ENCODE measurements around the gene RPA1.
"Not testable (repeated sequence)": the region's sequence is repeated elsewhere in the genome, so short reads cannot be mapped to it uniquely, and the experiment has no call there.

Gene RPA1

DNA sequence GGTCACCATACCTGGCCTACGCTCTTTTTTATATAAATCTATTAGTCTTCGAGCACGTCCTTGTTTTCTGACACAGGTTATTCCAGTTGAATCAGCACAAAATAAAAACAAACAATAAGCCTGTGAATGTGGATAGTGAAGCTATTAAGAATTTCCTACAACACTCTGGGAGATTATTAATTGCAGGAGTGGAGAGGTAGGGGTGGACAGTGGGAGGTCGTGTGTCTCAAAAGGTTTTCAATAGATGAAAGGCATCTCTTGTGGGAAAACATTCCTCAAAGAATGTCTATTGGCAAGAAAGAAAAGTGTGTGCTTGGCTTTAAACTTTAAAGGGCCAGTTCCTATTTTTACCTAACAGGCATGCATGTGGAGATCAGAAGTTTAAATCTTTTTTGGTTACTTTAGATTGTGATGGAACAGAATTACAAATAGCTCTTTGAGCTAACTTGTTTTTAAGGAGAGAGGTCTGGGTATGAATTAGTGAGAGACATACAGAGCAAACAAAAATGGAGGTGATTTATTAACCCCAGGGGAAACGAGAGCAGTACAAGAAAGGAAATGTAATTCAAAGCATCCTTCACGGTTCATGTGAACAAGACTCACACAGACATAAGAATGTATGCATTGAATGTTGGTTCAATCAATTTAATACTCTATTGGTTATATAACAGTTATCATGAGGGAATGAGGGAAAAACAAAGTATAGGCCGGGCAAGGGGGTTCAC lies 9.1 kb upstream of the RPA1 start:
- DNase-seq (ENCODE audit: low spot score) = no peak

DNA sequence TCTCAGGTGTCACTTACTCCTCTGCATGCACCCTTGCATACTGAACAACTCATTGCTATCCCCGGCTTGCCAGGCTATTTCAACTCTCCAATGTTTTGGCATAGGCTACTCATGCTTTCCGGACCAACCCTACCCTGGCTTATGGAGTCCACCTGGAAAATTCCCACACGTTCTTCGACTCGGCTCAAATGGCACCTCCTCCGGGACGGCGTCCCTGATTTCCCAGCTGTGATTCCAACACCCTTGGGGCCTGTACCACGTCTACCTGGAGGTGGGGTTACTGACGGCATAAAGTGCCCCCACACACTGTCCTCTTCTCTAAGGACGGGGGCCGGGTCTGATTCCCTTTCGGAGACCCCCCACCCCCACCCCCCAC lies 601 bp upstream of the RPA1 start:
- DNase-seq (ENCODE audit: low spot score) = no peak

DNA sequence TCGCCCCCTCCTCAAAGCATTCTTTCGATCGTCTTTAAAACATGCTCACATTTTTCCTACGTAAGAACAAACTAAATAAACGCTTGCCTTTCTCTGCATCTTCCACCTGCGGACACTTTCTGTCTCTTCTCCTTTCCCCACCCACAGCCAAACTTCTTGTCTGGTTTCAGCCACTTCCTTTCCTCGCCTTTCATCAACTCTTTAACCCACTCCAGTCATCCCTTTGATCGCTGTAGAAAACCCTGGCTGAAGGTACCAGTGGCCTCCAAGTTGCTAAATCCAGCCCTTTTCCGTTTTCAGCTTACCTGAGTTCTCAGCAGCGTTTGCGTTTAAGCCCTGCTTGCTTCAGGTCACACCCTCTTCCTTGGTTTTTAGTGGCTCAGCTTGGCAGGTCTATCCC lies 483 bp downstream of the RPA1 start:
- no peak for DNase-seq (ENCODE audit: low spot score)

DNA sequence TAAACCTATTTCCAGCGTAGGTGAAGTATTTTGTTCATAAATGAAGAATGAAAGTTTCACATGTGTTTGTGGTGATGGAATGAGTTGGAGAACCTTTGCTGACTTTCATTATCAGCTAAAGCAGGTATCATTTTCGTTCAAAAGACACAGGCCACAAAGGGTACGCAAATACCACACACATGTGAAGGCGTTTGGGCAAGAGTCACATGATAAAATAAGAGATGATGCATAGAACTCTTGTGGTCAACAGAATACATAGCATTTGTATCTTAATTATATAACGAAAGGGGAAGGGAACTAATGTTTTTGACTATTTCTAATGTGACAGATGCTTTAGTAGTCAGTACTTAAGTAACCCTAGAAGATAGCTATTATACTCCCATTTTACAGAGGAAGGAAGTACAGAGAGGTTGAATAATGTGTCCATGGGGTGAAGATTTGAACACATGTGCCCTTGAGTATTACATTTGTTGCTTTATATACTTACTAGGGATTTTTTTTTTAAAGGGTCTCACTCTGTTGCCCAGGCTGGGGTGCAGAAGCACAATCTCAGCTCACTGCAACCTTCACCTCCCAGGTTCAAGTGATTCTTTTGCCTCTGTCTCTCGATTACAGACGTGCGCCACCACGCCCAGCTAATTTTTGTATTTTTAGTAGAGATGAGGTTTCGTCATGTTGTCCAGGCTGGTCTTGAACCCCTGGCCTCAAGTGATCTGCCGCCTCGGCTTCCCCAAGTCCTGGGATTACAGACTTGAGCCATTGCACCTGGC lies 4.8 kb downstream of the RPA1 start:
- no peak for DNase-seq (ENCODE audit: low spot score)

DNA sequence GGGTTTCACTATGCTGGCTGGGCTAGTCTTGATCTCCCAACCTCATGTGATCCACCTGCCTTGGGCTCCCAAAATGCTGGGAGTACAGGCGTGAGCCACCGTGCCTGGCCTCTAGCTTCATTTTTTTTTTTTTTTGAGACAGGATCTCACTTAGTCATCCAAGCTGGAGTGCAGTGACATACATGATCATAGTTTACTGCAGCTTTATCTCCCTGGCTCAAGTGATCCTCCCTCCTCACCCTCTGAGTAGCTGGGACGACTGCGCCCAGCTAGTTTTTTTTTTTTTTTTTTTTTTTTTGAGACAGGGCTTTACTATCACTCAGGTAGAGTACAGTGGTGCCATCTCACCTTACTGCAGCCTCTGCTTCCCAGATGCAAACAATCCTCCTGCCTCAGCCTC lies 9.7 kb downstream of the RPA1 start:
- DNase-seq (ENCODE audit: low spot score) = no peak

DNA sequence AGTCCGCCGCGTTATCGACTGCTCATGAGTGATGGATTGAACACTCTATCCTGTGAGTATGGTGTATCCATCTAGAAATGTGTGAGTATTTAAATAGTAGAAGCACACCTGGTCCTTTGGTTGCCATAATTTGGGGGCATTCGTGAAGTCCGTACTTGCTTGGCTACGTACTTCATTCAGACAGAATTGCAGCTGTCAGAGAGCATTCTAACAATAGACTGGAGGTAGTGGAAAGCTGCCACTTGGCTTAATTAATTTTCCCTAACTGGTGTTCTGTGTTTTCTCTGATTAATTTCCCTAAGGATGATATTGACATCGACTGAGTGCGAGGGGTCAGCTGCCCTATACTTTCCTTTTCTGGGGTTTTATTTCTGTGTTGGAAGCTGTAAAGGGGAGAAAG lies 14.1 kb downstream of the RPA1 start:
- no peak for DNase-seq (ENCODE audit: low spot score)

DNA sequence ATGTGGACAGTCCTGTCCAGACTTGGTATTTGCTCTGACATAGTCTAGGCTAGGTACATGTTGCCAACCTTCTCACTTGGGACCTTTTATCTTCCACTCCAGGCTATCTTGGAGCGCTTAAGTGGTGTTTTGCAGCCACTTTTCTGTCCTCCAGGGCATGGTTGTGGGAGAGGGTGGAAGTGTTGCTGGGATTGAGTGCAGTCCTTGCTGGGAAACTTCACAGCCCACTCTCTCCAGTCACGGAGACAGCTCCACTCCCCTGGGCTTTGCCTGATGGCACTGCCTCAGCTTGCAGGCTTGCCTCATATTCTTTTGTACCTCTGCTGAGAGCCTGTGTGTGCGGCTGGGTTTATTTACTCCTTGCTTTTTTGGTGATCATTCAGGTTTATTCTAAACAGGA lies 17.4 kb downstream of the RPA1 start:
- DNase-seq (ENCODE audit: low spot score) = no peak

DNA sequence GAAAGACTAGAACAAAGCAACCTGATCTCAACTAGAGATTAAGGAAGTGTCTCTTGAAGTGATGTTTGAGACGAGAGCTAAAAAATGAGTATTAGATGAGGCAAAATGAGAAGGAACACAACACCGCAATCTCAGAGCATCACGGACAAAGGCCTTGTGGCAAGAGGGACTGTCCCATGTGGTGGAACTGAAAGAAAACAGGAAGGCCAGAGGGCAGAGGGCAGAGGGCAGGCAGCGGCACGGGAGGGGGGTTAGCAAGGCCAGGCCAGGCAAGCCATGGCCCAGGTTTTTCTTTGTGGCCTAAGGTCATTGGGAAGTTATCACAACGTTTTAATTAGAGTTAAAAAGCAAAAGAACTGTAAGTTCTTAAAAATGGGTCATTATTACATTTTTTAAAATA lies 22.5 kb downstream of the RPA1 start:
- no peak for DNase-seq (ENCODE audit: low spot score)

DNA sequence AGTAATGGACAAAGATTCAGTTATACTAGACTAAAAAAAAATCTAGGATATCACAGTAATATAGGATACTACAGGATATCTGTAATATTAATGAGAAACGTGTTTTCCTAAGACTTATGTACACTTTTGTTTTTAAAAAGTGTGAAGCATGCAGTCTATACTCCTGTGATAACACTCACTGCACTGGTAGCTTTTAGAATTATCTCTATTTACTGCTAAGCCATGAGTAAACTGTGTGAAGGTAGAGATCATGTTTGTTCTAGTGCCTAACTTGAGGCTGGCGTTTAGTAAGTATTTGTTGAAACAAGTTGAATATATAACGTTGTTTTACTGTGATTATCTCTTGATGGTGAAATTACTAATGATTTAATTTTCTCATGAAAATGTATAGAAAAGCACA lies 23.9 kb downstream of the RPA1 start:
- no peak for DNase-seq (ENCODE audit: low spot score)

DNA sequence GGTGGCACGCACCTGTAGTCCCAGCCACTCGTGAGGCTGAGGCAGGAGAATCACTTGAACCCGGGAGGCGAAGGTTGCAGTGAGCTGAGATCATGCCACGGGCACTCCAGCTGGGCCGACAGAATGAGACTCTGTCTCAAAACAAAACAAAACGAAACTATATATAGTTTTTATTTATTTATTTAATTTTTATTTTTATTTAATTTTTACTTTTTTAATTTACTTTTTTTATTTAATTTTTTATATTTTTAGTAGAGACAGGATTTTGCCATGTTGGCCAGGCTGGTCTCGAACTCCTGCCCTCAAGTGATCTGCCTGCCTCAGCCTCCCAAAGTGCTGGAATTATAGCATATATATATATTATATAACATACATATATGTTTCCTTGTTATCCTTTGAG lies 26.7 kb downstream of the RPA1 start:
- DNase-seq (ENCODE audit: low spot score) = not testable (repeated sequence)

DNA sequence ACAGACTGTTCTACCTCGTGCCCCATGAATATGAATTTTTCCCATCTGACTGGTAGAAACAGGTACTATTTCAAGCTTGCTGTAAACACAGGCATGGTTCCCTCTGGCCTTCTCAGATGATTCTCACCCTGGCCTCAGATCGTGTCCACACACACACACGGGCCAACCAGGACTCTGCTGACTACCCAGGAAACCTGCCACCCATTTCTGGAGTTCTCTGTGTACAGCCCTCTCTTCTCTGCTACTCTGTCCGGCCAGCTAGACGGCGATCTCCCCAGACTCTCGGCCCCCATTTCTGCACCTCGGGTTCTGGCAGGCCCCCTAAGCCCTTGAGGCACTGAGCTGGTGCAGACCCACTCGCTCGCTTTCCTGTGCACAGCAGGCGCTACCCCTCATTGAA lies 31.2 kb downstream of the RPA1 start:
- no peak for DNase-seq (ENCODE audit: low spot score)

DNA sequence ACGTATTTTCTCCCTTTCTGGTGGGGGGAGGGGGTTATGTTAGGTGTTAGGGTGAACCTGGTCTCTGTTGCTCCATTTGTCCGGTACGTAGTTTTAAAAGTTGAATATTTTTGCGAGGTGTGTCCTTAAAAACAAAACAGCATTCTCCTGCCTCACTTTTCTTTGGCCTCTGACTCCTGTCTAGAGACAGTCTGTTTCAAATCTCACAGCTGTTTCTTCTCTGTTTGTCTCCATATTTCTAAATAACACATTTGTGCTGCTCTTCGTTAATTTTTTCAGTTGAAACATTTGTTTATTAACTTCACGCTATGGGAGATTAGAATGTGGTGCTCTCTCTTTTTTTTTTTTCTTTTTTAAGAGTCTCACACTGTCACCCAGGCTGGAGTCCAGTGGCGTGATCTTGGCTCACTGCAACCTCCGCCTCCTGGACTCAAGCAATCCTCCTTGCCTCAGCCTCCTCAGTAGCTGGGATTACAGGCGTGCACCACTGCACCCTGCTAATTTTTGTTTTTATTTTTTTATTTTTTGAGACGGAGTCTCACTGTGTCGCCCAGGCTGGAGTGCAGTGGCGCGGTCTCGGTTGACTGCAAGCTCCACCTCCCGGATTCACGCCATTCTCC lies 31.7 kb downstream of the RPA1 start:
- DNase-seq (ENCODE audit: low spot score) = no peak

DNA sequence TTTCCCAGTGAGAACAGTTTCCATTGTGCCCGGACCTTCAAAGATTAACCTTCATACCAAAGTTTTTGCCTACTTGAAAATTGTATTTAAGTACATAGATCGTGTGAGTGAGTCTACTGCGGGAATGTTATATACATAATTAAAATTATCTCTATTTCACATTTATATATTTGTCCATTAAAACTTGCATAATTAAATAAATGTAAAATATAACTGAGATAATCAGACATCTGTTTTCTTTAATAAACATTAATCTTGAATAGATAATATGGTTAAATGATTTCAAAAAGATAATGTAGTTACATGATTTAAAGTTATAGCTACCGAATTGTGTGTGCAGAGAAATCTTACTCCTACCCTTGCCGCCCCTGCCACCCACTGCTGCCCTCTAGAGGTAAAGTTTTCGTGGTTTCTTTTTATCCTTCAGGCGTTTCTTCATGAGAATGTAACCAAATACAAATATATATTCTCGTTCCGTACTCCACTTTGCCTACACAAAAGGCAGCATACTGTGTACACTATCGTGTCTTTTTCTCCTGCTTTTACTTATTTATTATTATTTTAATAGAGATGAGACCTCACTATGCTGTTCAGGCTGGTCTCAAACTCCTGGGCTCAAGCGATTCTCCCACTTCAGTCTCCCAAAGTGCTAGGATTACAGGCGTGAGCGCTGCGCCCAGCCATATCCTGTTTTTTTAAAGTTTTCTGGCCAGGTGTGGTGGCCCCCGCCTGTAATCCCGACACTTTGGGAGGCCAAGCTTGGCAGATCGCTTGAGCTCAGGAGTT lies 35.6 kb downstream of the RPA1 start:
- DNase-seq (ENCODE audit: low spot score) = peak; percentile 60

DNA sequence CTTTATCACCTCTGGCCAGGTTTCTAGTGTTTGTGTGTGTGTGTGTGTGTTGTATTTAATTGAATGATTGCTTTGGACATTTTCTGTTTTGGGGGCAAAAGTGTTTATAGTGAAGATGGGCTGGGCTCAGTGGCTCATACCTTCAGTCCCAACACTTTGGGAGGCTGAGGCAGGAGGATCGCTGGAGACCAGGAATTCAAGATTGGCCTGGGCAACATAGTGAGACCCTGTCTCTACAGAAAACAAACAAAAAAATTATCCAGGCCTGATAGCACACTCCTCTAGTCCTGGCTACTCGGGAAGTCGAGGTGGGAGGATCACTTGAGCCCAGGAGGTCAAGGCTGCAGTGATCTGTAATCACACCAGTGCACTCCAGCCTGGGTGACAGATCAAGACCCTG lies 37.5 kb downstream of the RPA1 start:
- no peak for DNase-seq (ENCODE audit: low spot score)

DNA sequence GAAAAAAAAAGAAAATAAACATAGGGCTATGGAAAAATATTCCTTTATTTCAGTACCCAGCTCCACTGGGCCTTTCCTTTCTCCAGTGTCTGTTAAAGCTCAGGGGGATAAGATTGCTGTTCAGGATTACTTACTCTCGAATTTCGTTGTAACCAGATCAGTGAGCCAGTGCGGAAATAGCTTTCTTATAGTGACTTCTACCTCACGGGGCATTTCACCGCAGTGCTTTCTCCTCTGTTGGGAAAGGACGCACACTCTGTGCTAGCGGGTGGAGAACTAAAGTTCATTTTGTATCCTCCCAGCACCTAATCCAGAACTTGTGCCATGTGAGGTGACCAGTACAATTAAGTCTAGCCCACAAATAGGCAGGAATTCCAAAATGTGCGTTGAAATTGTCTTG lies 38.3 kb downstream of the RPA1 start:
- no peak for DNase-seq (ENCODE audit: low spot score)

DNA sequence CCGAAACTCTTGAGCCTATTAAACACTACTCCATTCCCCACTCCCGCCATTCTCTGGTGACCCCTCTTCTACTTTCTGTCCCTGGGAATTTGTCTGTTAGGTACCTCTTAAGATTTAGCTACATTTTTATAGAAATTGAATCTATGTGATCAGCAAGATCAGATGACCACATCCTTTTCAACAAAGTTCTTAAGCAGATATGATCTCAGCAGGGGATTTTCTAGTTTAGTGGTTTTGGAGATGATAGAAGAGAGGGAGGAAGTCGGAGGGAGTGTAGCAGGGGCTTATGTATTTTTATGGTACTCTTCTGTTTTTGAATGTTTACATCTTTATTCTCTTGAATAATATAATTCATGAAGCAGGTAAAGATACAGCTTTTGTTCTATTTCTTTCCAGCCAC lies 40.8 kb downstream of the RPA1 start:
- DNase-seq (ENCODE audit: low spot score) = no peak

DNA sequence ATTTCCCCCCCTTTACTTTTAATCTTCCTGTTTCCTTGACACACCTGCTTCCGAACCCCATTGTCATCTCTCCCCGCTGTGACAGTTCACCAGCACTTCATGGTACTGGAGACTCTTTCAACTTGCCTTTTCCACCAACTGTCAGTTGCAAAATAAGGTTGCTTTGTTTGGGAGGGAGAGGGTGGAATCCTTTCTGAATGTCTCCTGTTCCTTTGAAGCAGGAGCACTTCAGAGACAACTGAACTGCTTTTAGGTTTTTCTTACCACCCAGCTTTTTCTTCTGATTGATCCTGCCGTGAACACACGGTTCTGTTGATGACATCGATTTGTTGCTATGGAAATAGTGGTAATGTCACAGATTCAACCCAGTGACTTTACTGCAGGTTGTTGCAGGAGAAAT lies 42.0 kb downstream of the RPA1 start:
- no peak for DNase-seq (ENCODE audit: low spot score)

DNA sequence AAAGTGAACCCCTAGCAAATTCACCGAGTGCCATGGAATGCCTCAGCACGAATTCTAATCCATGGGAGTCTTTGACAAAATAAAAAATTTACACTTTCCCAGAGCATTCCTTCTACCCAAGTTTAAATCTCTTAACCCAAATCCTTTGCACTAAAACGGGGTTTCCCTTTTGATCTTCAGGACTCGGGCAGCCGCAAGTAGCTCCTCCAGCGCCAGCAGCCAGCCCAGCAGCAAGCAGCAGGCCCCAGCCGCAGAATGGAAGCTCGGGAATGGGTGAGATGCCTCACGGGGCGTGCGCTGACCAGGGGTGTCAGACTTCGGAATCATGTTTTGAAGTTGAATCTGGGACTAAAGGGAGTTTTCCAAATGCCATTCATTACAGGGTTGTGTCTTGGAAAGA lies 42.4 kb downstream of the RPA1 start:
- DNase-seq (ENCODE audit: low spot score) = no peak

DNA sequence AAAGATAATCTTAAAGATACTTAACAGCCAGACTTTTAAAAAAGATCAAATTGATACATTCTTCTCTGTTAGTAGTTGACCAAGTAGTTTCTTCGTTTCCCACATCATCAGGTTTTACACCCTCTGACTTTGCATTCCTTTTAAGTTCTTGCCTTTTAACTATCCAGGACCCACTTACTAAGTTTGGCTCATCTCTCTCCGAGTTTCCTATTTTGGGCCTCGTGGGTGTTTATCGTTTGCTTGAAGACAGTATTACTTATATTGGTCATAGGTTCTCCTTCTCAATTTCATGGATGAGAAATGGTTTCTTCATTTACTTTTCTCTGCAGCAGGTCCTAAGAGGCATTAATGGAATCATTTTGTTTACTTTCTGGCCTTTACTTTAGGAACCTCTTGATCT lies 43.2 kb downstream of the RPA1 start:
- DNase-seq (ENCODE audit: low spot score) = no peak

DNA sequence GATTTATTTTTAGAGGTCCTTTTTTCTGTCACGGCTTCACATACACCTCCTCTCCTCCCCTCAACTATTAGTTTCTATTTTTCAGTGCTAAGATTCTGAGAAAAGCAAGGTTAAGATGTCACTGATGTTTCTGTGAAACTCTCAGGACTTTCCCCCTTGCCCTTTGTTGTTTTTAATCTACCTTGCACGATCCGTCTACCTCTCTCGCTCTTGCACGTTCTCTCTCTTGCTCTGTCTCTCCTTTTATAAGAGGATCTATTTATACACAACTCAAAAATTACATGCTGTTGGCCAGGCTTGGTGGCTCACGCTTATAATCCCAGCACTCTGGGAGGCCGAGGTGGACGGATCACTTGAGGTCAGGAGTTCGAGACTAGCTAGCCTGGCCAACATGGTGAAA lies 43.6 kb downstream of the RPA1 start:
- DNase-seq (ENCODE audit: low spot score) = no peak

DNA sequence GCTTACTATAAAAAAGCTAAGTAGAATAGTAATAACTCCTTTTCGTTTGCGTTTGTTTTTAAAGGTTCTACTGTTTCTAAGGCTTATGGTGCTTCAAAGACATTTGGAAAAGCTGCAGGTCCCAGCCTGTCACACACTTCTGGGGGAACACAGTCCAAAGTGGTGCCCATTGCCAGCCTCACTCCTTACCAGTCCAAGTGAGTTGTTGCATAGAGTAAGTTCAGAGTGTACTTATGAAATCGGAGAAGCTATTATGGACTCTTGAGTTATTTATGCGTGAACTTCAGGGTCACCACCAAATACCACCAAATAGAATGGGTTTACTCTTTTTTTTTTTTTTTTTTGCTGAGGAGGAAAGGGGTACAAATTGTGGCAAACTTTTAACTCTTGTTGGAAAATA lies 45.8 kb downstream of the RPA1 start:
- DNase-seq (ENCODE audit: low spot score) = no peak

DNA sequence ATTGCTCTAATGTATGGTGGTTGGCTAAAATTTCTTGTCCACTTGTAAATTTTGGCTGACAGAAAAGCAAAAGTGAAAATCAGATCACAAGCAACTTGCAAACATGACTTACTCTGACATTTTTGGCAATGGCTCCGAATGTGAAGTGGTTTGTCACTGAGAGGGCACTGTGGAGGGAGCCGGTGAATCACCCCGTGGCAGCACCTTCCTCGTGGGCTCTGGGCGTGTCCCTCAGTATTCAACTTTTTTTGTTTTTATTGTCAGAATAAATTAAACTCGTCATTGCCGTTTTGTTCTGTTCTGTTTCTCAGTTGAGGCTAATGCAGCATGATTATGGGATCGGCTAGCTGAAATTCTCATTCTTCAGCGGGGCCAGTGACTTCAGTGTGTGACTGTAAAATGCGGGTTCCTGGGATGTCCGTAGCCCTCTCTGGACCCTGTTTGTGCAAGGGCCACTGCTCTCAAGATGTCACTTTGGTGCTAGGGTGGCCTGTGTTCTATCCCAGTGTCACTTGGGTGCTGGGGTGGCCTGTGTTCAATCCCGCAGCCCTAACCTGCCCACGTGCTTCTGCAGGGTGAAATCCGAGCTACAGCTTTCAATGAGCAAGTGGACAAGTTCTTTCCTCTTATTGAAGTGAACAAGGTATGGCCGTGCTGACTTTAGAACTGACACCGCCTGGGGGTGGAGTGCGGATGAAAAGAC lies 48.8 kb downstream of the RPA1 start:
- DNase-seq (ENCODE audit: low spot score) = no peak
